ENCODE measurements around the gene ADAT1.
"Not testable (repeated sequence)": the region's sequence is repeated elsewhere in the genome, so short reads cannot be mapped to it uniquely, and the experiment has no call there.

Gene ADAT1

GRCh38 chr16:75620326-75621169, 2.5 kb downstream of the ADAT1 start:
- no peak for DNase-seq

- no peak for DNase-seq
Observed at GRCh38 chr16:75618780-75619179, 4.3 kb downstream of the ADAT1 start.

GRCh38 chr16:75617121-75617520, 6.0 kb downstream of the ADAT1 start:
- DNase-seq = no peak

GRCh38 chr16:75616521-75617010, 6.5 kb downstream of the ADAT1 start:
- DNase-seq = no peak

- no peak for DNase-seq
Observed at GRCh38 chr16:75615619-75616018, 7.5 kb downstream of the ADAT1 start.

GRCh38 chr16:75614066-75614897, 8.8 kb downstream of the ADAT1 start:
- no peak for DNase-seq

GRCh38 chr16:75606507-75606906, 16.6 kb downstream of the ADAT1 start:
- no peak for DNase-seq

GRCh38 chr16:75603241-75603640, 19.8 kb downstream of the ADAT1 start:
- no peak for DNase-seq

GRCh38 chr16:75599452-75600277, 23.4 kb downstream of the ADAT1 start:
- no peak for DNase-seq

GRCh38 chr16:75593825-75594820, 29.0 kb downstream of the ADAT1 start:
- DNase-seq = peak; percentile 34

GRCh38 chr16:75593308-75593707, 29.8 kb downstream of the ADAT1 start:
- no peak for DNase-seq

GRCh38 chr16:75591927-75592326, 31.2 kb downstream of the ADAT1 start:
- not testable (repeated sequence) for DNase-seq

- no peak for DNase-seq
Observed at GRCh38 chr16:75590920-75591843, 31.9 kb downstream of the ADAT1 start.

GRCh38 chr16:75589306-75589705, 33.8 kb downstream of the ADAT1 start:
- no peak for DNase-seq

- no peak for DNase-seq
Observed at GRCh38 chr16:75588716-75589115, 34.4 kb downstream of the ADAT1 start.

- no peak for DNase-seq
Observed at GRCh38 chr16:75584108-75584507, 39.0 kb downstream of the ADAT1 start.

GRCh38 chr16:75579281-75579834, 43.7 kb downstream of the ADAT1 start:
- no peak for DNase-seq

- no peak for DNase-seq
Observed at GRCh38 chr16:75578725-75579124, 44.4 kb downstream of the ADAT1 start.

- DNase-seq = no peak
Observed at GRCh38 chr16:75578212-75578611, 44.9 kb downstream of the ADAT1 start.

- DNase-seq = no peak
Observed at GRCh38 chr16:75576384-75576811, 46.7 kb downstream of the ADAT1 start.
